ENCODE results near the gene OR1F1. TPM values are rescaled to one million over a fixed set of nuclear protein-coding genes. Genes with fewer than 3 reads are reported as not detected.
"Not testable (repeated sequence)": the region's sequence is repeated elsewhere in the genome, so short reads cannot be mapped to it uniquely, and the experiment has no call there.

The OR1F1 gene
- total RNA-seq, 2 donors from 2014 or later = not detected

GRCh38 chr16:3188925-3189825, 1.2 kb downstream of the OR1F1 start:
- peaks cover 79% of the 10 kb centered on the region for H3K27me3 Mint-ChIP-seq

GRCh38 chr16:3189869-3190268, 1.9 kb downstream of the OR1F1 start:
- peaks cover 3% of the 10 kb centered on the region for H3K36me3 Mint-ChIP-seq (ENCODE audit: low read depth)
- H3K27ac Mint-ChIP-seq = peak overlapping the region; percentile 55
- peak overlapping the region; percentile 80 for H3K4me3 Mint-ChIP-seq
- DNase-seq (no peak), ATAC-seq (no peak)
- peaks cover 2% of the 10 kb centered on the region for H3K9me3 ChIP-seq (ENCODE audit: control insufficient read depth, low read length, poor library complexity, severe bottlenecking)
- peaks cover 35% of the 10 kb centered on the region for H3K4me1 Mint-ChIP-seq
- H3K27me3 Mint-ChIP-seq = peaks cover 82% of the 10 kb centered on the region

More at GRCh38 chr16:3188925-3189825, 1.2 kb downstream of the OR1F1 start:
- ATAC-seq = peak; percentile 40
- H3K4me1 Mint-ChIP-seq = peaks cover 32% of the 10 kb centered on the region
- peak overlapping the region; percentile 55 for H3K27ac Mint-ChIP-seq
- peak overlapping the region; percentile 80 for H3K4me3 Mint-ChIP-seq
- no peaks in the 10 kb centered on the region for H3K9me3 ChIP-seq (ENCODE audit: control insufficient read depth, low read length, poor library complexity, severe bottlenecking)
- no peaks in the 10 kb centered on the region for H3K36me3 Mint-ChIP-seq (ENCODE audit: low read depth)
- DNase-seq = no peak

GRCh38 chr16:3190949-3191353, 2.9 kb downstream of the OR1F1 start:
- peaks cover 35% of the 10 kb centered on the region for H3K4me1 Mint-ChIP-seq
- peak; percentile 20 for ATAC-seq
- H3K4me3 Mint-ChIP-seq = peak overlapping the region; percentile 64
- H3K9me3 ChIP-seq (ENCODE audit: control insufficient read depth, low read length, poor library complexity, severe bottlenecking) = peaks cover 2% of the 10 kb centered on the region
- H3K27me3 Mint-ChIP-seq = peaks cover 86% of the 10 kb centered on the region
- no peak for DNase-seq
- H3K36me3 Mint-ChIP-seq (ENCODE audit: low read depth) = peaks cover 3% of the 10 kb centered on the region
- peak overlapping the region; percentile 55 for H3K27ac Mint-ChIP-seq

DNA sequence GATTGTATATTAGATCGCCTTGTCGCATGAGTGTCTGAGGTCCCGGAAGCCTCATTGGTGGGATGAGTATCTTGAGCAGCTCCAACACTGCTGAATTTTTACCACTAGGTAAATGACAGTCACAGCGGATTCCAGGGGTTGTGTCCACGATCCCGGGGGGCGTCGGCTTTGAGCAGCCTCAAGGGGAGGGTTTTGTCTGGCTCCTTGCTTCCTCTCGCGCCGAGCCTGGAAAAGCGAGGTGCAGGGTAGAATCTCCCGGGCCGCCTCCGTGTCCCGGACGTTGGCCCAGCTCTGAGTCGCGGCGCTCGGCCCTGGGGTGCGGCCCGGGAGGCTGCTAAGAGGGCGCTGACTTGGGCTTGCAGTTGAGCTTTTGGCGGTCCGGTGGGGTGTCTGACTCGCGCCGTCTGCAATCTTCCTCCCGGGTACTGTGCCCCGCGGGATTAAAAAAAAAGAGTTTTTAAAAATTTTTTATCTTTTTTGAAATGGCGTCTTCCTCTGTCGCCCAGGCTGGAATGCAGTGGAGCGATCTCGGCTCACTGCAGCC, 4.5 kb downstream of the OR1F1 start:
- H3K4me3 Mint-ChIP-seq = no peak overlapping the region
- DNase-seq (no peak), ATAC-seq (no peak)
- peaks cover 3% of the 10 kb centered on the region for H3K36me3 Mint-ChIP-seq (ENCODE audit: low read depth)
- H3K9me3 ChIP-seq (ENCODE audit: control insufficient read depth, low read length, poor library complexity, severe bottlenecking) = peaks cover 2% of the 10 kb centered on the region
- no peak overlapping the region for H3K27ac Mint-ChIP-seq
- H3K4me1 Mint-ChIP-seq = peaks cover 35% of the 10 kb centered on the region
- H3K27me3 Mint-ChIP-seq = peaks cover 72% of the 10 kb centered on the region

DNA sequence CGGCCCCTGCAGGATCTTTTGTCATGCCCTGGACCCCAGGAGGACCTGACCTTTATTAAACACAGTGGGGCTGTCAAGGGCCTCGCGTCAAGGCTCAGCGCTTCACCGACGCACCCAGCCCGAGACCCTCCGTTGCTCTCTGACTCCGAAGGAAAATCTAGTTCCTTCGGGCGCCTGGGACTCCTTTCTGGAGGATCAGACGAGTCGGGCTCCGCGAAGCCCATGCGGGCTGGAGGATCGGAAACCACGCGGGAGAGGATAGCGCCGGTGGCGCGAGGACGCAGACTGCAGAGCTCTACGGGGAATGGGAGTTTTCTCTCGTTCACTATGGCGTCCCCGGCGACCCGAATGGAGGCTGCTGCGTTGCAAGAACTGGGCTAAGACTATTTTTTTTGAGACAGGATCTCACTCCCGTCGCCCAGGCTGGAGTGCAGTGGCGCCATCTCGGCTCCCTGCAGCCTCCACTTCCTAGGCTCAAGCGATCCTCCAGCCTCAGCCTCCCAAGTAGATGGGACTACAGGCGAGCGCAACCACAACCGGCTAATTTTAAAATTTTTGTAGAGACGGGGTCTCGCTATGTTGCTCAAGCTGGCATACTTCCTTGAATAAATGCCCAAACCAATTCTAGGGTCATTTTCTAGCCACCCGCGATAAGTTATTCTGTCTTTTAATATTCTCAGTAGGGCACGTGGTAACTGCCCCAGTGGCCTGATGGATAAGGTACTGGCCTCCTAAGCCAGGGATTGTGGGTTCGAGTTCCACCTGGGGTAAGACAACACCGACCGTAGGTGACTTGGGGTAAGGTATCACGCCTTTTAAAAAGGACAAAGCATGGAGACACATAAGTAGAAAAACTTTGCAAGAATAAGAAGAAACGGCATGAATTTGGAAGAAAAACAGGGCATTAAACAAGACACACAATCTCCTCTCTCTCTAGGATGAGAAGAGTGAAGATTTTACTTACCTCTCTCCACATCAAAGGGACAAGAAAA, 5.5 kb downstream of the OR1F1 start:
- Mint-ChIP-seq H3K4me1 (peaks cover 27% of the 10 kb centered on the region), H3K4me3 (no peak overlapping the region), H3K27ac (no peak overlapping the region), H3K36me3 (ENCODE audit: low read depth) (peaks cover 3% of the 10 kb centered on the region), H3K27me3 (peaks cover 69% of the 10 kb centered on the region)
- ATAC-seq (no peak), DNase-seq (no peak)
- peaks cover 2% of the 10 kb centered on the region for H3K9me3 ChIP-seq (ENCODE audit: control insufficient read depth, low read length, poor library complexity, severe bottlenecking)

DNA sequence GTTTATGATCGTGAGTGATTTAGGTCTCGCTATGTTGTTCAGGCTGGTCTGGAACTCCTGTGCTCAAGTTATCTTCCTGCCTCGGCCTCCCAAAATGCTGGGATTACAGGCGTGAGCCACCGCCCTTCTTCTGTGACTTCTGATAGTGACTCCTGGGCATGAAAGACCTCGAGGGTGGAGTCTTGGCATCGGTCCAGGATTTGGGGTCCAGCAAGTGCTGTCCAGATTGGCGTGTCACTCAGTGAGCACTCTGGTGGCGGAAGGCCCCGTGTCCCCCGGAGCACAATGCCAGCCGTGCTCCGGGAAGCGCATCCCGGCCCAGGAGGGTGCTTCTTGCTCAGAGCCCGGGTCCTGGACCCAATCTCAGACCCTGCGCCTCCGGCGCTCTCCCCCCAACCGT, 6.8 kb downstream of the OR1F1 start:
- H3K4me1 Mint-ChIP-seq = peaks cover 16% of the 10 kb centered on the region
- DNase-seq = no peak
- H3K4me3 Mint-ChIP-seq = no peak overlapping the region
- ATAC-seq = no peak
- H3K36me3 Mint-ChIP-seq (ENCODE audit: low read depth) = peaks cover 3% of the 10 kb centered on the region
- H3K27ac Mint-ChIP-seq = no peak overlapping the region
- H3K9me3 ChIP-seq (ENCODE audit: control insufficient read depth, low read length, poor library complexity, severe bottlenecking) = peaks cover 2% of the 10 kb centered on the region
- H3K27me3 Mint-ChIP-seq = peaks cover 56% of the 10 kb centered on the region

GRCh38 chr16:3195975-3196374, 8.0 kb downstream of the OR1F1 start:
- Mint-ChIP-seq H3K4me1 (peaks cover 7% of the 10 kb centered on the region), H3K27ac (no peak overlapping the region), H3K4me3 (no peak overlapping the region), H3K36me3 (ENCODE audit: low read depth) (peaks cover 3% of the 10 kb centered on the region), H3K27me3 (peaks cover 45% of the 10 kb centered on the region)
- H3K9me3 ChIP-seq (ENCODE audit: control insufficient read depth, low read length, poor library complexity, severe bottlenecking) = peaks cover 2% of the 10 kb centered on the region
- ATAC-seq (no peak), DNase-seq (no peak)

GRCh38 chr16:3197694-3198333, 9.8 kb downstream of the OR1F1 start:
- ATAC-seq; H3K4me1 Mint-ChIP-seq; H3K27ac Mint-ChIP-seq; H3K9me3 ChIP-seq (ENCODE audit: control insufficient read depth, low read length, poor library complexity, severe bottlenecking); DNase-seq; H3K4me3 Mint-ChIP-seq; H3K36me3 Mint-ChIP-seq (ENCODE audit: low read depth): not testable (repeated sequence)
- H3K27me3 Mint-ChIP-seq = peaks cover 32% of the 10 kb centered on the region

DNA sequence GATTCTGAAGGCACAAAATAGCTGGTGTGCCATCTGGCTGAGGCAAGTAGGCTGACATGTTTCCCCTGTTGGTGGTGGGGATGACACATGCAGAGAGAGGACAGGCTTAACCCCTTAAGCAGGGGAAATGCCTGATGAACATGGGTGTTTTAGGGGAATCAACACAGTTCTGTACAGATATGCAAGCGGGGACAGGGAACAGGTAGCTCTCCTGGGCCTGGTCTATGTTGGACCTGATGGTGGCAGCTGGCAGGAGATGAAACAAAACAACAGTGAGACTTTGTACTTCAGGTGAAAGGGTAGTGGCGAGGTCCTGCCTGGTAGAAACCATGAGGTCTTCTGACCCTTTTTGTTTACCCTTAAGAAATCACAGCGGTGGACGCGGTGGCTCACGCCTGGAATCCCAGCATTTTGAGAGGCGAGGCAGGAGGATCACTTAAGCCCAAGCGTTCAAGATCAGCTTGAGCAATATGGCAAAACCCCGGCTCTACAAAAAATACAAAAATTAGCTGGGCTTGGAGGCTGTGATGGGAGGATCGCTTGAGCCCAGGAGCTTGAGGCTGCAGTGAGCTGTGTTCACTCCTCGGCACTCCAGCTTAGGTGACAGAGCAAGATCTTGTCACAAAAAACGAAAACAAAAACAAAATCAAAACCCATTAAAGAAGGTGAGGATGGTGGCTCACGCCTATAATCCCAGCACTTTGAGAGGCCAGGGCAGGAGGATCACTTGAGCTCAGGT, 10.5 kb downstream of the OR1F1 start:
- H3K27me3 Mint-ChIP-seq = peaks cover 29% of the 10 kb centered on the region
- no peak overlapping the region for H3K4me3 Mint-ChIP-seq
- H3K36me3 Mint-ChIP-seq (ENCODE audit: low read depth) = peaks cover 3% of the 10 kb centered on the region
- ATAC-seq (no peak), DNase-seq (no peak)
- H3K4me1 Mint-ChIP-seq = peaks cover 2% of the 10 kb centered on the region
- H3K27ac Mint-ChIP-seq = no peak overlapping the region
- peaks cover 2% of the 10 kb centered on the region for H3K9me3 ChIP-seq (ENCODE audit: control insufficient read depth, low read length, poor library complexity, severe bottlenecking)

DNA sequence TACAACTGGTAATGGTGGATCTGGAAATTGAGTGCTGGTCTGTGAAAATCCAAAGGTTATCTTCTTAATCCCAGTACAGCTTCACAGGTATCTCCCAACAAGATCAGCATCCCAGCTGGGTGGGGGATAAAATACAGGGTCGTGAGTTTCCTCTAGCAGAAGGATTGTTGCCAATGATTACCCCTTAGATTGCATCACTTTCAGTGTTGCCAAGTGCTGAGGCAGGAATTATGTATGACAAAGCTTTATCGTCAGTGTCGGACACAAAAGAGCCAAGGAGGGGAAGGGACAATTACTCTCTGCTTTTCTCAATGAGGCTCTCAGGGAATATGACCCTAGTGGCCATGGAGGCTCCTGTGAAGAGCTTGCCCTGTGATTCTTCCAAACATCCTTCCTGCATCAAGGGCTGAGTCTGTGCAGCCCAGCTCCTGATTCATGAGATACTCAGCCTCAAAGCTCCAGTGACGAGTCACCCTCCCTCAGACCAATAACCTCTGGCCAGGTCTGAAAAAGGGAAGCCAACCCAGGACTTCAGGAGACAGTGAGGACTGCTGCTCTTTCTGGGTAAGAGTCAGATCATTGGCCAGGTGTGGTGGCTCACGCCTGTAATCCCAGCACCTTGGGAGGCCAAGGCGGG, 15.0 kb downstream of the OR1F1 start:
- H3K27me3 Mint-ChIP-seq = peaks cover 11% of the 10 kb centered on the region
- H3K27ac Mint-ChIP-seq = no peak overlapping the region
- no peaks in the 10 kb centered on the region for H3K36me3 Mint-ChIP-seq (ENCODE audit: low read depth)
- no peak overlapping the region for H3K4me3 Mint-ChIP-seq
- H3K4me1 Mint-ChIP-seq = no peaks in the 10 kb centered on the region
- no peaks in the 10 kb centered on the region for H3K9me3 ChIP-seq (ENCODE audit: control insufficient read depth, low read length, poor library complexity, severe bottlenecking)
- ATAC-seq = no peak
- no peak for DNase-seq

DNA sequence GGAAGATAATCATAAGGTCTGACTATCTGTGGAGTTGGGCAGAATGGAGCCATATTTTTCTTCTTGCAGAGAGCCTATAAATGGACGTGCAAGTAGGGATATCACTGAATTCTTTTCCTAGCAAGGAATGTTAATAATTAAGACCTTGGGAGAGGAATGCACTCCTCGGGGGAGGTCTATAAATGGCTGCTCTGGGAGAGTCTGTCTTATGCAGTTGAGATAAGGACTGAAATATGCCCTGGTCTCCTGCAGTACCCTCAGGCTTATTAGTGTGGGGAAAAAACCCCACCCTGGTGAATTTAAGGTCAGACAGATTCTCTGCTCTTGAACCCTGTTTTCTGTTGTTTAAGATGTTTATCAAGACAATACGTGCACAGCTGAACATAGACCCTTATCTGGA, 17.9 kb downstream of the OR1F1 start:
- H3K27me3 Mint-ChIP-seq; H3K4me1 Mint-ChIP-seq; H3K36me3 Mint-ChIP-seq (ENCODE audit: low read depth); ATAC-seq; H3K9me3 ChIP-seq (ENCODE audit: control insufficient read depth, low read length, poor library complexity, severe bottlenecking); H3K27ac Mint-ChIP-seq; DNase-seq; H3K4me3 Mint-ChIP-seq: not testable (repeated sequence)
